Parathyroid adenoma (tissue), 2 donors: ENCODE data around the gene MAN2A2.
"Not testable (repeated sequence)": the region's sequence is repeated elsewhere in the genome, so short reads cannot be mapped to it uniquely, and the experiment has no call there.

ENCODE experiments used
- H2AFZ ChIP-seq: fragments of 300-600 bp; sonication (generic); one replicate; pipeline ENCODE4 v1.7.0; 2017; ENCODE audit warnings: antibody characterized with exemption, mild to moderate bottlenecking
- H3K27ac ChIP-seq: fragments of 300-600 bp; sonication (generic); one replicate; pipeline ENCODE4 v1.7.0; 2017
- H3K27me3 ChIP-seq: fragments of 300-600 bp; sonication (generic); one replicate; pipeline ENCODE4 v1.7.0; 2017; ENCODE audit warnings: low read length; ENCODE audit not compliant: control insufficient read depth, insufficient read depth
- H3K36me3 ChIP-seq: fragments of 300-600 bp; sonication (generic); one replicate; pipeline ENCODE4 v1.7.0; 2017; ENCODE audit warnings: low read length; ENCODE audit not compliant: control insufficient read depth, insufficient read depth
- H3K4me1 ChIP-seq: fragments of 300-600 bp; sonication (generic); one replicate; pipeline ENCODE4 v1.7.0; 2017; ENCODE audit warnings: control low read depth
- H3K4me2 ChIP-seq: fragments of 300-600 bp; sonication (generic); one replicate; pipeline ENCODE4 v1.7.0; 2017; ENCODE audit warnings: low read length
- H3K4me3 ChIP-seq: fragments of 300-600 bp; sonication (generic); one replicate; pipeline ENCODE4 v1.7.0; 2017; ENCODE audit warnings: low read depth, low read length
- H3K79me2 ChIP-seq: fragments of 300-600 bp; sonication (generic); one replicate; pipeline ENCODE4 v1.7.0; 2017; ENCODE audit warnings: control low read depth
- H3K9ac ChIP-seq: fragments of 300-600 bp; sonication (generic); one replicate; pipeline ENCODE4 v1.7.0; 2017; ENCODE audit warnings: mild to moderate bottlenecking
- H3K9me3 ChIP-seq: fragments of 300-600 bp; sonication (generic); one replicate; pipeline ENCODE4 v1.7.0; 2017; ENCODE audit warnings: low read length; ENCODE audit not compliant: control insufficient read depth
- TF ChIP-seq, protein P1 (sequence below): fragments of 300-600 bp; sonication (generic); IDR thresholded peaks from one replicate; pipeline ENCODE4 v1.7.0; 2017; ENCODE audit warnings: antibody characterized with exemption, mild to moderate bottlenecking
- donor health status: primary hyperparathyroidism.

Gene MAN2A2

DNA sequence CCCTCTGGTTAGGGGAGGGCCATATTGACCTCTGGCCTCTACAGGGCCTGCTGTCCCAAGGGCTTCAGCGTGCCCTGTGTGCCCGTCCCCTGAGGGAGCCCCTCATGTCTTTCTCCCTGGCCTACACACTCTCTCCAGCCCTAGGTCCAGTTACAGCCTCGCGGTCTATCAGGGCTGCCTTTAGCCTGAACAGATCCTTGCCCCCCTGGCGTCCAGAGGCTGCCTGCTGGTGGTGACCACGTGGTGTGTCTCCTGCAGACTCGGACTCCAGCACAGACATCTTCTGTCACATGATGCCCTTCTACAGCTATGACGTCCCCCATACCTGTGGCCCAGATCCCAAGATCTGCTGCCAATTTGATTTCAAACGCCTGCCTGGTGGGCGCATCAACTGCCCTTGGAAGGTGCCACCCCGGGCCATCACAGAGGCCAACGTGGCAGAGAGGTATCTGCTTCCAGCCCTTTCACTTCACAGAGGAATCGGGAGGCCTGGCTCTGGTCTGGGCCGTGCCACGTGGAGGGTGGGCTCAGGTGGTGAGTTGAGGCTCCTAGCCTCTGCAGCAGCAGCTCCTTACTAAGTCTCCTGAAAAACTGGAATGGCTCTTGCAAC, 4.1 kb downstream of the MAN2A2 start:
- no peak overlapping the region for H3K4me2 ChIP-seq
- H3K27me3 ChIP-seq: no peaks in the 10 kb centered on the region
- peaks cover 3% of the 10 kb centered on the region for H3K79me2 ChIP-seq
- H3K27ac ChIP-seq: no peak overlapping the region
- no peaks in the 10 kb centered on the region for H3K4me1 ChIP-seq
- H3K9ac ChIP-seq: no peak overlapping the region
- H3K9me3 ChIP-seq: no peaks in the 10 kb centered on the region
- no peaks in the 10 kb centered on the region for H3K36me3 ChIP-seq
- H2AFZ ChIP-seq: no peak overlapping the region
- no peak overlapping the region for H3K4me3 ChIP-seq
- TF ChIP-seq, protein P1, sequence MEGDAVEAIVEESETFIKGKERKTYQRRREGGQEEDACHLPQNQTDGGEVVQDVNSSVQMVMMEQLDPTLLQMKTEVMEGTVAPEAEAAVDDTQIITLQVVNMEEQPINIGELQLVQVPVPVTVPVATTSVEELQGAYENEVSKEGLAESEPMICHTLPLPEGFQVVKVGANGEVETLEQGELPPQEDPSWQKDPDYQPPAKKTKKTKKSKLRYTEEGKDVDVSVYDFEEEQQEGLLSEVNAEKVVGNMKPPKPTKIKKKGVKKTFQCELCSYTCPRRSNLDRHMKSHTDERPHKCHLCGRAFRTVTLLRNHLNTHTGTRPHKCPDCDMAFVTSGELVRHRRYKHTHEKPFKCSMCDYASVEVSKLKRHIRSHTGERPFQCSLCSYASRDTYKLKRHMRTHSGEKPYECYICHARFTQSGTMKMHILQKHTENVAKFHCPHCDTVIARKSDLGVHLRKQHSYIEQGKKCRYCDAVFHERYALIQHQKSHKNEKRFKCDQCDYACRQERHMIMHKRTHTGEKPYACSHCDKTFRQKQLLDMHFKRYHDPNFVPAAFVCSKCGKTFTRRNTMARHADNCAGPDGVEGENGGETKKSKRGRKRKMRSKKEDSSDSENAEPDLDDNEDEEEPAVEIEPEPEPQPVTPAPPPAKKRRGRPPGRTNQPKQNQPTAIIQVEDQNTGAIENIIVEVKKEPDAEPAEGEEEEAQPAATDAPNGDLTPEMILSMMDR: no peak

DNA sequence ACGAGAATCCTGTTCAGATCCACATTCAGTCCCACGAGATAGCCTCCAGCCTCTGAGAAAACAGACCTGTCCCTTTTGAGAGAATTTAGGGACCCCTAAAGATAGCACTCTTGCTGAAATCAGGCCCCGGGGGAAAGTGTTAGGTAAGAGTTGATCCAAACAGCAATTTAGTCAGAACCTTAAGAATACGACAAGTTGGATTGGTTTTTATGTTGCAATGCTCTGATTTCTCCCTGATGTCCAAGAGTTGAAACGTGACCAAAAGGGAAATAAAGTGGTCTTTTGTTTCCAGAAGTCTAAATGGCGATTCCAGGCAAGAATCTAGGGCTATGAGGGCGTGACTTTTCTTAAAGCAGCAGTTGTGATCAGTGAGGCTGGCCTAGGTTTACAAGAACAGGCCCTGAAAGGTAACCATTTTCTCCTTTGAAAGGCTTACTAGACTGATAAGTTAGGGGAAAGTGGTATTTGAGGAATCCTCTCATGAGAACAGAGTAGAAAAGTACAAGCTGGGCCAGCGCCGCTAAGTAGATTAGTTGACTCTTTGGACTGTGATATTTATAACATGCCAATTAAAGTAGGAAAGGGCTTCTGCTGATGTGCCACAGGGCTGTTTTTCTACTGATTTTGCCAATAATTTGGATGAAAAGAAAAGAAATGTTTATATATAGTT, 4.9 kb downstream of the MAN2A2 start:
- Histone ChIP-seq H3K9me3 (no peaks in the 10 kb centered on the region), H2AFZ (no peak overlapping the region), H3K36me3 (no peaks in the 10 kb centered on the region), H3K27me3 (no peaks in the 10 kb centered on the region), H3K9ac (no peak overlapping the region), H3K4me3 (no peak overlapping the region), H3K27ac (no peak overlapping the region), H3K79me2 (peaks cover 3% of the 10 kb centered on the region), H3K4me1 (no peaks in the 10 kb centered on the region), H3K4me2 (no peak overlapping the region)
- TF ChIP-seq, protein P1: no peak

DNA sequence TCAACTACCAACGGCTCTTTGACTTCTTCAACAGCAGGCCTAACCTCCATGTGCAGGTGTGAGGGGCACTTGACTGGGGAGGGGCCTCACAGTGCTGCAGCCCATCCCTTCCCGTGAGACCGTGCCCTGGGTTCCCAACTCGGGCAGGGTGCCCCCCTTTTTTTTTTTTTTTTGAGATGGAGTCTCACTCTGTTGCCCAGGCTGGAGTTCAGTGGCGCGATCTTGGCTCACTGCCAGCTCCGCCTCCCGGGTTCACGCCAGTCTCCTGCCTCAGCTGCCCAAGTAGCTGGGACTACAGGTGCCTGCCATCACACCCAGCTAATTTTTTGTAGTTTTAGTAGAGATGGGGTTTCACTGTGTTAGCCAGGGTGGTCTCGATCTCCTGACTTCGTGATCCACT, 6.3 kb downstream of the MAN2A2 start:
- not testable (repeated sequence) for H3K4me1 ChIP-seq, H3K27ac ChIP-seq, H3K4me2 ChIP-seq, H3K36me3 ChIP-seq, H3K79me2 ChIP-seq, H3K27me3 ChIP-seq, H3K9ac ChIP-seq, H2AFZ ChIP-seq, H3K9me3 ChIP-seq, H3K4me3 ChIP-seq

DNA sequence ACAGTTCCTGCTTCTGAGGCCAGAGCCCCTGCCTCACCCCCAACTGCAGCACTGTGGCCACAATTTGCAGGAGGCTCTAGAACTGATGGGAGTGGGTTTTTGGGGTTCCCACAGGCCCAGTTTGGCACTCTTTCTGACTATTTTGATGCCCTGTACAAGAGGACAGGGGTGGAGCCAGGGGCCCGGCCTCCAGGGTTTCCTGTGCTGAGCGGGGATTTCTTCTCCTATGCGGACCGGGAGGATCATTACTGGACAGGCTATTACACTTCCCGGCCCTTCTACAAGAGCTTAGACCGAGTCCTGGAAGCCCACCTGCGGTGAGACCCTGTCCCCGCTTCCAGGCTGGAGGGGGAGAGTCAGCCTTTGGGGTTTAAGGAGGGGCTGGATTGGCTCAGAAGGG, 6.9 kb downstream of the MAN2A2 start:
- Histone ChIP-seq H3K4me2 (no peak overlapping the region), H3K27me3 (no peaks in the 10 kb centered on the region), H2AFZ (no peak overlapping the region), H3K9ac (no peak overlapping the region), H3K79me2 (peaks cover 2% of the 10 kb centered on the region), H3K27ac (no peak overlapping the region), H3K36me3 (no peaks in the 10 kb centered on the region), H3K9me3 (no peaks in the 10 kb centered on the region), H3K4me3 (no peak overlapping the region), H3K4me1 (no peaks in the 10 kb centered on the region)
- TF ChIP-seq, protein P1: no peak

DNA sequence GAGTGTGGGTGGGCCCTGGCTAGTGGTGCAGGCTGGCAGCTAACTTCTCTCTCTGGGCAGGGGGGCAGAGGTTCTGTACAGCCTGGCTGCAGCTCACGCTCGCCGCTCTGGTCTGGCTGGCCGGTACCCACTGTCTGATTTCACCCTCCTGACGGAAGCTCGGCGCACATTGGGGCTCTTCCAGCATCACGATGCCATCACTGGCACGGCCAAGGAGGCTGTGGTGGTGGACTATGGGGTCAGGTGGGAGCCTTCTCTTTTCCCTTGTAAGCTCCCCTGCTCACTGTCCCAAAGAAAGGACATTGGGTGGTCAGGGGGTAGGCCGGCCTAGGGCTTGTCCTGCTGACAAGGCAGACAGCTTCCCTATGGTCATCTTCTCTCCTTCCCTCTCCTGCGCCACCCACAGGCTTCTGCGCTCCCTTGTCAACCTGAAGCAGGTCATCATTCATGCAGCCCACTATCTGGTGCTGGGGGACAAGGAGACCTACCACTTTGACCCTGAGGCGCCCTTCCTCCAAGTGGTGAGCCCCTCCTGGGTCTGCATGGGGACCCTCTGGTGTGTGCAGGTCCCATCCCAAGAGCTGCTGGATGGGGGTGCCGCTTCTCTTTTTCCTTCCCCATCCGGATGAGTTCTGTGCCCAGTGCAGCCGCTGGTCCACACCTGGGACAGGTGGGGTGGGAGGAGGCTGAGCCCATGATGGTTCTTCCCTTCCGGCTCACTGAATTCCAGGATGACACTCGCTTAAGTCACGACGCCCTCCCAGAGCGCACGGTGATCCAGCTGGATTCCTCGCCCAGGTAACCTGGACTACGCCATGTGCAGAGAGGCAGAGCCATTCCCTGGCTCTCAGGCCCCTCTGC, 7.6 kb downstream of the MAN2A2 start:
- H3K9me3 ChIP-seq: no peaks in the 10 kb centered on the region
- H3K27ac ChIP-seq: no peak overlapping the region
- H3K36me3 ChIP-seq: no peaks in the 10 kb centered on the region
- H3K79me2 ChIP-seq: no peaks in the 10 kb centered on the region
- no peak overlapping the region for H3K4me2 ChIP-seq
- H3K27me3 ChIP-seq: no peaks in the 10 kb centered on the region
- H3K9ac ChIP-seq: no peak overlapping the region
- no peak overlapping the region for H3K4me3 ChIP-seq
- TF ChIP-seq, protein P1: no peak
- H3K4me1 ChIP-seq: no peaks in the 10 kb centered on the region
- H2AFZ ChIP-seq: no peak overlapping the region
